NT2/D1 (cell line): ENCODE measurements around the gene WFIKKN2.

Experiments
- DNase-seq: peaks from one replicate; pipeline ENCODE4 v3.0.0-alpha.2; 2011; ENCODE audit warnings: low read depth, low spot score
- H3K27me3 ChIP-seq: 2 replicates; pipeline ENCODE4 v1.6.0; 2011; ENCODE audit warnings: mild to moderate bottlenecking; ENCODE audit not compliant: insufficient read length, insufficient read depth
- H3K36me3 ChIP-seq: 2 replicates; pipeline ENCODE4 v1.6.1; 2011; ENCODE audit warnings: mild to moderate bottlenecking, low read length, mixed read lengths; ENCODE audit not compliant: insufficient read depth, insufficient read length
- H3K4me1 ChIP-seq: 2 replicates; pipeline ENCODE4 v1.5.1; 2011; ENCODE audit not compliant: insufficient read depth, insufficient read length
- H3K4me3 ChIP-seq: 2 replicates; pipeline ENCODE4 v1.5.1; 2011; ENCODE audit warnings: low read depth; ENCODE audit not compliant: insufficient read length
- H3K9ac ChIP-seq: 2 replicates; pipeline ENCODE4 v1.6.0; 2011; ENCODE audit warnings: low read depth; ENCODE audit not compliant: insufficient read length
- H3K9me3 ChIP-seq: 2 replicates; pipeline ENCODE4 v1.5.1; 2011; ENCODE audit warnings: mild to moderate bottlenecking, low read length; ENCODE audit not compliant: insufficient read depth
- SUZ12 ChIP-seq: IDR thresholded peaks from 2 replicates; pipeline ENCODE4 v1.6.1; 2011; ENCODE audit not compliant: insufficient read length, insufficient read depth; ENCODE audit errors: extremely low read depth
- YY1 ChIP-seq: IDR thresholded peaks from 2 replicates; pipeline ENCODE4 v1.6.1; 2011; ENCODE audit not compliant: insufficient read length, insufficient read depth
- ZNF274 ChIP-seq: IDR thresholded peaks from 2 replicates; pipeline ENCODE4 v1.6.1; 2011; ENCODE audit warnings: mild to moderate bottlenecking, low read depth, low read length

WFIKKN2 gene

GRCh38 chr17:50808888-50809287, 26.5 kb upstream of the WFIKKN2 start:
- no peak overlapping the region for H3K9ac ChIP-seq
- H3K4me1 ChIP-seq, result no peaks in the 10 kb centered on the region
- H3K36me3 ChIP-seq, result no peaks in the 10 kb centered on the region
- no peak for DNase-seq
- H3K4me3 ChIP-seq, result no peak overlapping the region
- no peaks in the 10 kb centered on the region; the same call in 1 of the 2 replicates for H3K9me3 ChIP-seq
- TF ChIP-seq ZNF274 (no peak), SUZ12 (no peak), YY1 (no peak)
- no peaks in the 10 kb centered on the region for H3K27me3 ChIP-seq

GRCh38 chr17:50813583-50813982, 21.8 kb upstream of the WFIKKN2 start:
- Histone ChIP-seq H3K9me3 (no peaks in the 10 kb centered on the region; the same call in 1 of the 2 replicates), H3K9ac (no peak overlapping the region), H3K4me3 (no peak overlapping the region), H3K4me1 (peaks cover 3% of the 10 kb centered on the region), H3K36me3 (no peaks in the 10 kb centered on the region), H3K27me3 (no peaks in the 10 kb centered on the region)
- TF ChIP-seq YY1, result no peak
- no peak for TF ChIP-seq ZNF274
- TF ChIP-seq SUZ12, result no peak
- DNase-seq, result no peak

- H3K36me3 ChIP-seq, result no peaks in the 10 kb centered on the region
- H3K9me3 ChIP-seq, result no peaks in the 10 kb centered on the region
- H3K27me3 ChIP-seq, result no peaks in the 10 kb centered on the region
- H3K4me3 ChIP-seq, result no peak overlapping the region
- no peak for TF ChIP-seq YY1
- no peak for TF ChIP-seq ZNF274
- TF ChIP-seq SUZ12, result no peak
- DNase-seq, result no peak
- H3K4me1 ChIP-seq, result peaks cover 6% of the 10 kb centered on the region
- no peak overlapping the region for H3K9ac ChIP-seq
Measured at GRCh38 chr17:50815400-50815799, 20.0 kb upstream of the WFIKKN2 start.

GRCh38 chr17:50816271-50816670, 19.1 kb upstream of the WFIKKN2 start:
- H3K4me3 ChIP-seq, result no peak overlapping the region
- no peaks in the 10 kb centered on the region for H3K9me3 ChIP-seq
- no peak overlapping the region for H3K9ac ChIP-seq
- H3K27me3 ChIP-seq, result no peaks in the 10 kb centered on the region
- TF ChIP-seq SUZ12 (no peak), YY1 (no peak), ZNF274 (no peak)
- DNase-seq, result no peak
- no peaks in the 10 kb centered on the region for H3K36me3 ChIP-seq
- H3K4me1 ChIP-seq, result peaks cover 6% of the 10 kb centered on the region

- Histone ChIP-seq H3K9me3 (no peaks in the 10 kb centered on the region), H3K36me3 (no peaks in the 10 kb centered on the region), H3K4me3 (no peak overlapping the region), H3K4me1 (peaks cover 6% of the 10 kb centered on the region), H3K27me3 (no peaks in the 10 kb centered on the region), H3K9ac (peak overlapping the region; percentile 23)
- DNase-seq, result no peak
- no peak for TF ChIP-seq SUZ12
- TF ChIP-seq YY1, result no peak
- TF ChIP-seq ZNF274, result no peak
Measured at GRCh38 chr17:50816771-50817751, 18.3 kb upstream of the WFIKKN2 start.

- peaks cover 6% of the 10 kb centered on the region for H3K4me1 ChIP-seq
- no peak overlapping the region for H3K9ac ChIP-seq
- H3K36me3 ChIP-seq, result no peaks in the 10 kb centered on the region
- TF ChIP-seq ZNF274 (no peak), YY1 (no peak), SUZ12 (no peak)
- no peak for DNase-seq
- H3K9me3 ChIP-seq, result no peaks in the 10 kb centered on the region
- no peaks in the 10 kb centered on the region for H3K27me3 ChIP-seq
- no peak overlapping the region for H3K4me3 ChIP-seq
Measured at GRCh38 chr17:50817838-50818237, 17.5 kb upstream of the WFIKKN2 start.

- DNase-seq, result no peak
- H3K4me3 ChIP-seq, result no peak overlapping the region
- no peak overlapping the region for H3K9ac ChIP-seq
- H3K36me3 ChIP-seq, result no peaks in the 10 kb centered on the region
- no peaks in the 10 kb centered on the region for H3K27me3 ChIP-seq
- H3K4me1 ChIP-seq, result peaks cover 6% of the 10 kb centered on the region
- H3K9me3 ChIP-seq, result no peaks in the 10 kb centered on the region
- TF ChIP-seq SUZ12, result no peak
- no peak for TF ChIP-seq YY1
- no peak for TF ChIP-seq ZNF274
Measured at GRCh38 chr17:50818261-50818660, 17.1 kb upstream of the WFIKKN2 start.
